IMR-90 (cell line): Measurements from ENCODE around the gene CCDC69. TPM values are rescaled to one million over a fixed set of nuclear protein-coding genes. Genes with fewer than 3 reads are reported as not detected.

Experiments used
- polyA plus RNA-seq, 3 experiments: library from polyadenylated mRNA; depleted of rRNA; stranded (reverse); fragments of >200 nt; gene quantifications; 2 replicates each; pipeline ENCODE4 v1.2.3, GENCODE V29; 2012; ENCODE audit warnings: low replicate concordance in 1 of 3
- total RNA-seq: library from RNA; depleted of rRNA; stranded (reverse); fragments of >200 nt; gene quantifications from 2 replicates; pipeline ENCODE4 v1.2.3, GENCODE V29; 2012; rRNA removed

Gene CCDC69
- total and polyA plus RNA-seq, 2 of the 4 experiments (the other 2 are of a cell fraction) = 0.36 to 0.48 TPM

Other genes starting within 250 kb of the CCDC69 start
- gene GPX3, start 203.5 kb downstream of the CCDC69 start, total RNA-seq = 0.28 and 0.36 TPM in 2 replicates
- 1.0 and 1.3 TPM in 2 replicates for gene GPX3, start 203.5 kb downstream of the CCDC69 start, polyA plus RNA-seq (2012; rRNA removed)
- 88.0 and 92.8 TPM in 2 replicates for gene TNIP1, start 143.1 kb downstream of the CCDC69 start, total RNA-seq
- 63.8 and 67.1 TPM in 2 replicates for gene TNIP1, start 143.1 kb downstream of the CCDC69 start, polyA plus RNA-seq (2012; rRNA removed)
- 610 and 633 TPM in 2 replicates for gene ANXA6, start 66.3 kb downstream of the CCDC69 start, total RNA-seq
- gene ANXA6, start 66.3 kb downstream of the CCDC69 start, polyA plus RNA-seq (2012; rRNA removed) = 346 and 355 TPM in 2 replicates
- 18.5 and 18.6 TPM in 2 replicates for gene GM2A, start 29.1 kb upstream of the CCDC69 start, total RNA-seq
- gene GM2A, start 29.1 kb upstream of the CCDC69 start, polyA plus RNA-seq (2012; rRNA removed) = 12.8 and 13.8 TPM in 2 replicates
- not detected in 2 replicates for gene SLC36A3, start 79.7 kb upstream of the CCDC69 start, total RNA-seq
- not detected in 2 replicates for gene SLC36A3, start 79.7 kb upstream of the CCDC69 start, polyA plus RNA-seq (2012; rRNA removed)
- not detected in 2 replicates for gene SLC36A2, start 123.5 kb upstream of the CCDC69 start, total RNA-seq
- gene SLC36A2, start 123.5 kb upstream of the CCDC69 start, polyA plus RNA-seq (2012; rRNA removed) = not detected in 2 replicates
- gene SLC36A1, start 223.5 kb upstream of the CCDC69 start, total RNA-seq = 5.3 and 5.7 TPM in 2 replicates
- gene SLC36A1, start 223.5 kb upstream of the CCDC69 start, polyA plus RNA-seq (2012; rRNA removed) = 8.7 and 9.4 TPM in 2 replicates